Activated gamma-delta T cell treated with anti-CD3 and anti-CD28 coated beads, Interleukin-2, amount 50 U/mL, for 16 hours (primary cell): ENCODE results near the gene LSM14B.
"Not testable (repeated sequence)": the region's sequence is repeated elsewhere in the genome, so short reads cannot be mapped to it uniquely, and the experiment has no call there.

Experiments
- DNase-seq: peaks from one replicate; pipeline ENCODE4 v3.0.0-alpha.2; 2020; ENCODE audit warnings: low read depth

The LSM14B gene

DNA sequence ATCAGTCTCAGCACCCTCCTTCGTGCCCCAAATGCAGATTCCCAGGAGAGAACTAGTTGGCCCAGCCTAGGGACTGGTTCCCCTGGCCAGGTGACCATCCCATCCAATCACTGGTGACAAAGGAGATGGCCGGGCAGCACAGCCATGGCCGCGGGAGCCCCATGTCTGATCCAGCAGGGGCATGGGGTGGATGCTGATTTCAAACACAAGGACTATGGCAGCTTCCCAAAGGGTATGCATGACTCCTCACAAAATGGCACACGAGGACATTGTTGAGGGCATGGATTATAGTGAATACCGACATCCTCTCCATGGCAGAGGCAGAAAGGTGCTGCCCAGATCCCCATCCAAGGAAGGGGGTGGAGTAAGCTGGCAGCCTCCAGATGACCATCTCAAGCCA lies 9.9 kb upstream of the LSM14B start:
- DNase-seq: no peak

DNA sequence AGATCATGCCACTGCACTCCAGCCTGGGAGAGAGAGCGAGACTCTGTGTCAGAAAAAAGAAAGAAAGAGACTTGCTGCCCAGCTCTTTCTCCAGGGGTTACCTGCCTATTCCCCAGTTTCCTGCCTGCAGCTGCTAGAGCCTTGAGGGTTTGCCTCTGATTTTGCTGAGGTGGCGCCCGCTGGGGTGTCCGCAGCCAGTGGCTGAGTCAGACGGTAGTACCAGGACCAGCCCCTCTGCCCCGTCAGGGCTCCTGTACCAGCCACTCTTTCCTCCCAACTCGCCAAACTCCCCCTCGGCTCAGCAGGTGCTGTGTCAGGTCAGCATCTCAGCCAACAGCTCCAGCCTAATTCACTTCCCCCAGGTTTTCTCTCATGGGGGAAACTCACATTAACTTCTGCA lies 7.4 kb upstream of the LSM14B start:
- DNase-seq: no peak

DNA sequence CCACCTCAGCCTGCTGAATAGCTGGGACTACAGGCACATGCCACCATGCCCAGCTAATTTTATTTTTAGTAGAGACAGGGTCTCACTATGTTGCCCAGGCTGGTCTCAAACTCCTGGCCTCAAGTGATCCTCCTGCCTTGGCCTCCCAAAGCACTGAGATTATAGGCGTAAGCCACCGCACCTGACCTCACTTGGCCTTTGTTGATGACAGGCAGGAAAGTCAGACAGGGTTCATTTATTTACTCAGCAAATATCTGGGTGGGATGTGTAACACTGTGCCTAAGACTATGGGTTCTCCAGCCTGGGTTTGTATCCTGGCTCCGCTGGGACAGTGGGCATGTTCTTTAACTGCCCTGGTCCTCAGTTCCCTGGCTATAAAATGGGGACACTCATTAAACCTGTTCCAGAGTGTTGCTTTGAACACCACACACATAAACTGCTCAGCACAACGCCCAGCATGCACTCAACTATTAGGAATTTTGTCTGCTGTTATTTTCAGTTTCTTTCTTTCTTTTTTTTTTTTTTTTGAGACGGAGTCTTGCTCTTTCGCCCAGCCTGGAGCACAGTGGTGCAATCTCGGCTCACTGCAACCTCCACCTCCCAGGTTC lies 6.4 kb upstream of the LSM14B start:
- DNase-seq: not testable (repeated sequence)

DNA sequence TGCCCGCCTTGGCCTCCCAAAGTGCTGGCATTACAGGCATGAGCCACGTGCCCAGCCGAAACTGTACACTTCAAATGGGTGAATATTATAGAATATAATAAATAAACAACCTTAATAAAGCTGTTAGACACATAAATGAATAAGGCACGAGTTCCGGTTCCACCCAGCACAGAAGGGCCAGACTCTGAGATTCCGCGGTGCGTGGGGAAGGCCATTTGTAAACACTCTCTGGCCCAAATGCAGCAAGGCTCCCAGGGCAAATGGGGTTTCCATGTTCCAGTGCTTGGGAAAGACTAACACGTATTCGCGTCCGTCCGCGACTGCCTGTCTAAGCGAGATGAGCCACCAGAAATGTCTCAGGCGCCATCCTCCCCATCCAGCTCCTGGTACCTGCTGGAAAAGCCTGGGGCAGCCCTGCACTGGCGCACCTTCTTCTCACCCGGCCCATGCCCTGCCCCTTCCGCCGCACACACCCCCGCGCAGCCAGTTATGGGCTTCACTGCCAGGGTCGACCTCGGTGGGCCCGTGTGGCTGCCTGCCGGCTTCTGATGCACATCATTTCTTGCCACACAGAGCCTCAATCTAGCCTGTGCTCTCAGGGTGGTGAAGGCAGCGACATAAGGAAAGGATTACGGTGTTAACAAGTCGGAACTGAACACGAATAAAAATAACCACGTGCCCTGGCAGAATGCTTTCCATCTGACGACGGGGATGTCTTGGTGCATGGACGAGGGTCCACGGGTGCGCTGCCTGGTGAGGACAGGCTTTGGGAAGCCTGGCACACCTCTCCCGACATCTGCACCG lies 5.5 kb upstream of the LSM14B start:
- no peak for DNase-seq

DNA sequence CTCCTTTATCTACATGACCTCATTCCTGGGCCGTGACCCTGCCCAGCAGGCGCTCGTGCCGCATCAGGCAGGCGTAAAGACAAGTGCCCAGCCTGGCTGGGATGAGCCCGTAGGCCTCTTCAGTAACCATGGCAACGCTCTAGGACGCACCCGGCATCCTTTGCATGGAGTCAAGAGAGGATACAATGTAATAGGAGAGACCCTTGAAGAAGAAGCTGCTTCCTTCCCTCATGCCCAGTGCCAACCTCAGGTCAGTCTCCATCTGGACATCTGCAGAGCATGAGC lies 5.0 kb upstream of the LSM14B start:
- DNase-seq: no peak

DNA sequence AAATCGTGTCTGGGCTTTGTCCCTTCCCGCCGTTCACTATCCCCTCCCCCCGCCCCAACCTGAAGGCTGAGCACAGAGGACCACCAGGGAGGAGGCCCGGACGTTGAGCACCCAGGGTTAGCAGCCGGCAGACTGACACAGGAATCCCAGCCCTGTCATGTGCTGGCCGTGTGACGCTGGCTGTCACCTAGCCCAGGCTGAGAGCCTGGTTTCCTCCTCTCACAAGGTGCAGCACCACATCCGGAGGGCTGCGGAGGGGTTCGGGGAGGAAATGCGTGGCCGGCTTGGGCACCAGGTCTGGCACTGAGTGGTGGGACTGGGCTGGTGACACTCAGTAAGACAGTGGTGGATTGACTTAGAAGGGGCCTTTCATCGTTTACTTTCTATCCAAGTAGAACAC lies 4.6 kb upstream of the LSM14B start:
- DNase-seq: peak; percentile 65

DNA sequence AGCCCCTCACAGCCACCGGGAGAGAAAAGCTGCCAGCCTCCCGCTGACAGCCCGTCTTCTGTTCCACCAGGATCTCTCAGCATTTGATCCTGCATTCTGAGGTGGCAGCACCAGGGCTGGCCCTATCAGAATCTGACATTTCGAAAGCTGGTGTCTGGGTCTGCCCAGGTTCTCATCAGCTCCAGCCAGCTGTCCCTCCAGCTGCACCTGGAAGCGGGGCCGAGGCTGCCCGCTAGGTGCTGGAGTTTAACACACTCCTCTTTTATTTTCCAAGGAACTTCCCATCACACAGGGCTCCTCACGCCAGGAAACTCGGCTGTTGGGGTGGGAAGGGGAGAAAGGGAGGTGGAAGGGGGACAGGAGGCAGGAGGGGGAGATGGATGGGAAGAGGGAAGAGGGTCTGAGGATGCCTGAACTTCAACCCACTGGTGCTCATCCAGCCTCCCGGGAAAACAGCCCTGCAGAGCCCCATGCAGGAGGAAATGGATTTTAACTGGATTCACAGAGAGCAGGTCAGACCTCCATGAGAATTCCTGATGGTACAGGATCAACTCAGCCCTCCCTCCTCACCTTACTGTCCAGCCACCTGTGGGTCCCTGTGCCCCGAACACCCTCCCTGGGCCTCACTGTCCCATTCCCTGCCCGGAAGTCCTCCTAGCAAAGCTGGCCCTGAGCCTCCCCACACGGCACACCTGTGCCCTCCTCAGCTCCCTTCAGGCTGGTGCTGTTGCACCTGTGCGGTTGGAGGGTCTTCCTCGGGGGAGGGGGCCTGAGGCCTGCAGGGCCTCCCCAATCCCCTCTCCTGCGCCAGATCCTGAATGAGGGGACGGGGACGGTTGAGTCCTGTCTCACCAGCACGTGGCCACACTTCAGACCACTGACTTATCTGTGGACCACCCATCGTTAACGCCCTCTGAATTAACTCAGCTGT lies 3.9 kb upstream of the LSM14B start:
- no peak for DNase-seq

DNA sequence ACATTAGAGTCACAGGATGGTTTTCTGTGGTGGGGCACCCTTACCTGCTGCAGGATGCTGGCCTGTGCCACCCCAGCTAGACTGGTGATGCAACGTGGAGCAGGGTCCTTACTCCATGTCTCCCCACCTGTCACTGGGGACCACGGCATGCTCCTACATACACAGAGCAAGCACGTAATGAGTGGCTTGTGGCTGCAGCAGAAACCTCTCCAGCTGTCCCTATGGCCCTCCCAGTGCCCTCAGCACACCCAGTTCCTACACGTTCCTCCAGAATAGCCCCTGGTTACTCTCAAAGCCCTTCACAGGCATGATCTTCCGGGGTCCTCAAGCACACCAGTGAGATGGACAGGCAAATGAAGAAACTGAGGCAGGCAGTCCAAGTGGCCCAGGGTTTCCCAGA lies 3.2 kb upstream of the LSM14B start:
- no peak for DNase-seq

DNA sequence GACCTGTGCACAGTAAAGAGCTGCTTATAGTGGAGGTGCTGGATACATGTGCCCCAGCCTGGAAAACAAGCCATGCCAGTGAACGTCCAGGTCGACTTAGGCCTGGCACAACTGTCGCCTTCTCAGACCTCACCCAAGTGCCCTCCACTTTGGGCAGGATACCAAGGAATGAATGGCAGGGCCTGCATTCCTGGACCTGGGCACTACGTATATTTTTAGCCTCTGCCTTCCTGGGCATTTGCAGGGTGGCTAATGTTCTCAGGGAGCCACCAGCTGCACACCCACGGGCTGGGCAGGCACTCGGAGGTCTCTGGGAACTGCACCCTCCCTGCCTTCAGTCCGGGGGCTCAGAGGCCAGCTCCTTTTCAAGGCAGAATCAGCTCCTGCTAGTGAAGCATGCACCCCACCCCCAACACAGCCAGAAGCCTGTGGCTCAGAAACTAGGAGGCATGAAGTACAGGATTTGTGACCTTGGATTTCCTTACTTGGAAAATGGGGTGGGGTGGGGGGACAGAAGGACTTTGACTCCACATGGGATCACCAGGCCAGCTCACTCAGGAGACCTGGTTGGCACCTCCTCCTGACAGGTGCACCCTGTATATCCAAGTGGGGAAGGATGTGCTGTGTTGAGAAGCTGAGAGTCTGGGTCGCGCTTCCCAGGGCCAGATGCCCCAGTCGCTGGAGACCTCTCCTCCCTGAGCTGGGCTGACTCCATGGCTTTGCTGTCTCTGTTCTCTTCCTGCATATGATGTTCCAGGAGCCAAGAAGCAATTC lies 2.5 kb upstream of the LSM14B start:
- DNase-seq: no peak

DNA sequence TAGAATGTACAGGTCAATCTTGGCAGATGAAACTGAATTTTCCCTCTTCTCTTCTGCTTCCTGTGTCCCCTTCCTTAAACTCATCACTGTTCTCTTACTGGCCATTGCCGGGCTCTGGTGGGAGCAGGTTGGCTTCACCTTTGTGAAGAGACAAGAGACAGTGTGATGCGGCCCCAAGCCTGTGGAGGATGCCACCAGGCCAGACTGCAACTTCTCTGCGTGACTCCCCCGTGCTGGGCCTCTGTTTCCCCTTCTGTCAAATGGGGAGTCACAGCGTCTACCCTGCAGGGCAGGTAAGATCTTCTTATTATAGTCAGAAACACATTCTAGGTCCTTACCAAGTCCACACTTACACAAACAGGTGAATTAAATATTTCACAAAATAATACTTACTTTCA lies 1.9 kb upstream of the LSM14B start:
- DNase-seq: no peak

DNA sequence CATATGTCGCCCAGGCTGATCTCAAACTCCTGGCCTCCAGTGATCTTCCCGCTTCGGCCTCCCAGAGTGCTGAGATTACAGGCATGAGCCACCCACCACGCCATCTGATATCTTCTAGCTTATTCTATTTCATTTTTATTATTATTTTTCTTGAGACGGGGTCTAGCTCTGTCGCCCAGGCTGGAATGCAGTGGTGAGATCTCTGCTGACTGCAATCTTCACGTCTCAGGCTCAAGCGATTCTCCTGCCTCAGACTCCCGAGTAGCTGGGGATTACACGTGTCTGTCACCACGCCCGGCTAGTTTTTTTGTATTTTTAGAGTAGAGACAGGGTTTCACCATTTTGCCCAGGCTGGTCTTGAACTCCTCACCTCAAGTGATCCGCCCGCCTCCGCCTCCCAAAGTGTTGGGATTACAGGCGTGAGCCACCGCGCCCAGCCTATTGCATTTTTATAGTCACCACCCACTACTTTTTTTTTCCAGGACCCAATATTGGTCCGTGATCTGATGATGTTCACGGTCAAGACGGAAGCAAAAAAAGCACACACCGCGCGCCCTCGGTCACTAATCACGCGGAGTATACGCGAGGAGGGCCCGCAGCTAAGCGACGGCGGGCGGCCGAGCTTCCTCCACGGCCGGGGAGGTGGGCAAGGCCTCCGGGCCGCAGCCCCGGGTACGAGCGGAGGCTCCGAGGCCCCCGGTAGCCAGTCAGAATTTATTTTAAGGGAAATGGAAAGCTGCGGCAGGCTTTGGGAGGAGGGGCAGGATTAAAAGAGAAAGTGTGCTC lies 1.1 kb upstream of the LSM14B start:
- no peak for DNase-seq

DNA sequence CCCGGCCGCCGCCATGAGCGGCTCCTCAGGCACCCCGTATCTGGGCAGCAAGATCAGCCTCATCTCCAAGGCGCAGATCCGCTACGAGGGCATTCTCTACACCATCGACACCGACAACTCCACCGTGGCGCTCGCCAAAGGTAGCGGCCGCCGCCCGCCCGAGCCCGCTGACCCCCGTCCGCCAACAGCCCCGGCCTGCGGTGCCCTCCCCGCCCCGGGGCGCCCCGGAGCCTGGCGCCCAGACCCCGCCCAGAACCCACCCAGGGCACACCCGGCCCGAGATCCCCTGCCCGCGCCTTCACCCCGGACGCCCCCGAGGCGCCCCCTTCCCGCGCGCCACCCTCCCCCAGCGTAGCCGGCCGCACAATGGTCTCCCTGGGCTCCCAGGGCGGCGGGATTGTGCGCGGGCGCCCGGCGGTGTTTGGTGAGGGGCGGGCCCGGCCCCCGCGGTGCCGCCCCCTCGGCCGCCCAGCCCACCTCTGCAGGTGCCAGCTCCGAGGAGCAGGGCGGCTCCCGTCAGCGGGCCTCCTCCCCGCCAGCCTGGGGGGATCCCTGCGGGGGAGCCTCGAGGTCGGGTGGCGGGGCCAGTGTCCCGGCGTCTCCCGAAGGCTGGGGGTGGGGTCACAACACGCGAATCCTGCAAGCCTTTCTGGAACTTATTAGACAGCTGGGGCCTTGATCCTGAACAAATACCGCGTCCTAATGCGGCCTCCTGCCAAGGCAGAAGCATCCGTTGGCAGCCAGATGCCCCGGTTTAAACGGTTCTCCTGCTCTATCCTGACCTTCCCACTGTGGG lies 577 bp downstream of the LSM14B start:
- no peak for DNase-seq

DNA sequence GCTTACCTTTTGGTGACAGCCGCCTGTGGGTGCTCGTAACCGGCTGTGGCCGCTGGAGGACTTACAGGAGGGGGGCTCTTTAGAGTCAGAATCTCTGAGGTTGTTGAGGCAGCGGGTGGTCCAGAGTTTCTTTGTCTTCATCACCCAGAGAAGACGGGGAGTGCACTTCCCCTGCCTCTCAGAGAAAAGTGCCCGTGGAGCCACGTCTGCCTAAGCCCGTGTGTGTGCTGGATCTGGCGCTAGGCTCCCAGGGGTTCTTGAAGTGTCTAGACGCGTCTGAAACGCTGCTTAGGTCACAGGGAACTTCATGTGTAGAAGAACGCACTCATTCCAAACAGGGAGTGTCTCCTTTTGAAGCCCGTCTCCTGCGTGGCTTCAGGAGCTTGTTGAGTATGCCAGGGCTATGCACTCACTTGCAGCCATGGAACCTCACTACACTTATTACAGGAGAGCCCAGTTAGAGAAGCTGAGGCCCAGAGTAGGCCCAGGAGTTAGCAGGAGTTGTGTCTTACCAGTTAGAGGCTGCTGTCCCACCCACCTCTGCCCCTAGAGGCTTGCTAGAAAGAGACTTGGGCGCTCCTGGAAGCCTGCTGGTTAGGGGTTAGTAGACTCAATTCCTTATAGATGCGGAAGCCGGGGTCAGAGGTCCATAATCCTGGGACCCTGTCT lies 1.3 kb downstream of the LSM14B start:
- DNase-seq: no peak

DNA sequence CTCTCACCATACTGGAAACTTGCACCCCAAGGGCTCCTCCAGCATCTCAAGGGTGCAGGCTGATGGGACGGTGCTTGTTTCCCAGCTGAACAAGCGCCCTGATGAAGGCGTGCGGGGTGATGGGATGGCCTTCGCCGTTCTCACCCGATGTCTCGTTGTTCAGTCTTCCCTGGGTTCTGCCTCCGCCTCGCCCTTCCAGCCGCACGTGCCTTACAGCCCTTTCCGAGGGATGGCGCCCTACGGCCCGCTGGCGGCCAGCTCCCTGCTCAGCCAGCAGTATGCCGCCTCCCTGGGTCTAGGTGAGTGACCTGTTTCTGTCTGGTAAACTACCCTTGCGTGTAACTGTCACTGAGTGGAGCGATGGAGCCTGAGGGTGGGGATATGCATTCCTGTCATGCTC lies 3.9 kb downstream of the LSM14B start:
- no peak for DNase-seq

DNA sequence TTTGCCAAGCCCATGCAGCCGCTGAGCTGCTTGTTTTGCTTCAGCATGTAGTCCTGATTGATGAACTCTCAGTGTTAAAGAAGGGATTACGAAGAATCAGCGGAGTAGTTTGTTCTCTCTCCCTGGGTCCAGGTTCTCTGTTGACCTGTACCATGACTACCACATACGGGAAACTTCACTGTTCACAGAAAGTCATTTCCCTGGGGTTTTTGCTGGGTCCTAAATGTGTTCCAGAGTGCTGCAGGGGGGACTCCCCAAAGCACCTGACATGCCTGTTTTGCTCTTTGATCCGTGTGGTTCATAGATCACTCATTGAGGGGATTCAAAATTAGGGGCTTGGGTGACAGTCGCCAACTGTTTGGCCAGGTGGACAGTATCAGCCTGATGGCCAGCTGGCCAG lies 5.5 kb downstream of the LSM14B start:
- DNase-seq: no peak

DNA sequence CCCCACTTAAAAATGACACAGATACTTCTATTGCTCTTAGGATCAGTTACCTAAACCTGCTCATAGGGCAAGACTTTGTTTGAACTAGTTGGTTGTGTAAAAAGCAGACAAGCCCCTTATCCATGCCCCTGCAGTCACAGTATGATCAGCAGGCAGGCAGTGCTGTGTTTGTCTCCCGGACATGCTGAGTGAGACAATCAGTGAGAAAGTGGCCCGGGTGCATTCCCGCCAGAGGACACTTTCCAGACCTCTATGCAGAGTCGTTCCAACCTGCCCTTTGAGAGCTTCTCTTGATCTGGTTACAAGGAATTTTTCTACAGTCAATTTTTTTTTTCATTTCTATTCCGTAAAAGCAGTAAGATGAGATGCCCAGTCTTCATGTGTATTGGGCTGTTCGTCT lies 6.2 kb downstream of the LSM14B start:
- no peak for DNase-seq

DNA sequence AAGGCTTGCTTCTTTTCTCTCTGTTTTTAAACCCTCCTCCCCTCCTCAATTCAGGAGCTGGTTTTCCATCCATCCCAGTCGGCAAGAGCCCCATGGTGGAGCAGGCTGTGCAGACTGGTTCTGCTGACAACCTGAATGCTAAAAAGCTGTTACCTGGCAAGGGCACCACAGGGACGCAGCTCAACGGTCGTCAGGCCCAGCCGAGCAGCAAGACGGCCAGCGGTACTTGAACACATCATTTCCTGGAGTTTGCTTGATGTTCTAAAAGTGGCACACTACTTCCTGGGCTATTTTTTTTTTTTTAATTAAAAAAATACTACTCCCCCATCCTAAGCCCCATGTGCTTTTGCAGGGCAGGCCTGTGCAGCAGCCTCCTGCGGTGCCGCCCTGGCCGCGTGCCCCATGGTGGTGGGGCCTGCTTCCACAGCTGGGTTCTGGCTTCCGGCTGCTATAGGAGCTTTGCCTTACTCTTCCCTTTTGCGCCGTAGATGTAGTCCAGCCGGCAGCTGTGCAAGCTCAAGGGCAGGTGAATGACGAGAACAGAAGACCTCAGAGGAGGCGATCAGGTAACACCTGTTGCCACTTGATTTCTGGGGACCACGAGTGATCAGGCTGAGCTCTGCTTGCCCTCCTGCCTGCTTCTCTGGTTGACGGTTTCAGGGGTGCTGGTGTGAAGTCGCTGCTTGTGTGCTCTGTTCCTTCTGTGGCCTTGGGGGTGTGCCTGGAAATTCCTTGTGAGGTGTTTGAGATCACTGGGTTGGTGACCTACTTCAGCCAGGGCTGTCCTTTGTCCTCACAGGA lies 7.7 kb downstream of the LSM14B start:
- no peak for DNase-seq

DNA sequence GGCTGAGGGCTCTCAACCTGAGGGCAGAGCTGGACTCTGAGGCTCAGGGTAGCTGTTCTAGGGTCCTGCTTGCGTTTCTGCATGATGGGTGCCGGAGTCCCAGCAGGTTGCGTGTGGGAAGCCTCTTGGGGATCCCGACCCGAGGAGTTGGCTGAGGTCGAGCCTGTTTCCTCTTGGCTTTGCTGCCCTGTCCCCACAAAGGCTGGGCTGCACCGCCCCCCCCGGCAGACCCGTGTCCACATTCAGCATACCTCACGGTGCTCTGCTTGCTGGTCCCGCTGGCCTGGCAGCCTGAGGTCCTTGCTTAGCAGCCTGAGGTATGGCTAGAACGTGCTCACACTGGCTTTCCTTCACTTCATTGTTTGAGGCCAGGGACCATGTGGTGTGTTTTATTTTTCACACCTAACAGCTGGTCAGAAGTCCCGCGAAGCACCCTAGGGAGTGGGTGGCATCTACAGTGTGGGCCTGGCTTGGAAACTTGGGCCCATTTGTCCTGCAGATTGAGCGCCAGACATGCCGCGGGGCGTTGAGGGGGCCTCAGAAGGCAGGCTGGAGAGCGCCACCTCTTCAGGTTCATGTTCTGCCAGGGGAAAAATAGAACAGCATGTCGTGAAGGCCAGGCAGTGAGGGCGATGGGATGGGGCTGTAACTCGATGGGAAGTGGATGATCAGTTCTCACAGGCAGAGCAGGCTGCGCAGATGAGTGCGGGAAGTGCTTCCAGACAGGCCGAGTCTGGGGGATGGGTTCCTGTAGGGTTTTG lies 9.5 kb downstream of the LSM14B start:
- DNase-seq: no peak

DNA sequence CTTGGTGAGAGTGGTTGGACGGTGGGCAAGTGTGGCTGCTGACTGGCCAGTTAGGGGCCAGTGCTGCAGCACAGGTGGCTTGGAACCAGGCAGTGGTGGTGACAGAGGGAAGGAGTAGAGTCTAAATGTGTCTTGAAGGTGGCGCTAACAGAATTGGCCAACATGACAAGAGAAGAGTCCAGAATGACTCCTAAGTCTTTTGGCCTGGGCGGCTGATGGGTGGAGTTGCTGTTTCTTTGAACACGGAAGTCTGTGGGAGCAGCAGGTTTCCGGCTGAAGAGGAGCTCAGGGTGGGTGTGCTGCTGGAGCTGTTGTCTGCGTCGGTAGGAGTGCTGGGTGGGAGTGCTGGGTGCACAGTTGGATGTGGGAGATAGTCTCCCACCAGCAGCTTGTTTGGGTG lies 10.1 kb downstream of the LSM14B start:
- DNase-seq: no peak
